Endothelial cell of umbilical vein (primary cell): Measurements from ENCODE around the gene TRIM2. TPM values are rescaled to one million over a fixed set of nuclear protein-coding genes. Genes with fewer than 3 reads are reported as not detected.

Experiments used
- BruUV-seq: library from RNA; stranded (reverse); fragments of 400-500 nt; replicated peaks from 2 replicates; lab custom pipeline; 2021; lab: Mats Ljungman, UMichigan
- CTCF ChIA-PET: fragments of 300-600, 350-600 bp; sonication (Branson Sonifier 250); formaldehyde crosslinking; loops from one replicate; lab custom pipeline; 2021; ENCODE audit warnings: antibody characterized with exemption, inconsistent platforms; lab: Charles Lee
- POLR2A ChIA-PET: fragments of 300-600, 350-600 bp; sonication (Branson Sonifier 250); formaldehyde crosslinking; loops from one replicate; lab custom pipeline; 2021; ENCODE audit warnings: antibody characterized with exemption, inconsistent platforms; lab: Charles Lee
- DNase-seq: peaks from one replicate; pipeline ENCODE4 v3.0.0-alpha.2; 2011; ENCODE audit warnings: low read depth, low spot score
- FAIRE-seq: peaks from 2 replicates; lab custom pipeline; 2011; peaks lifted over from hg19 to GRCh38; lab: Jason Lieb, UNC
- H2AFZ ChIP-seq: 2 replicates; pipeline ENCODE4 v1.6.0; 2012; ENCODE audit warnings: low read depth, low read length, control low read depth, inconsistent platforms
- H3K27ac ChIP-seq: 2 replicates; pipeline ENCODE4 v1.5.1; 2011; ENCODE audit warnings: low read depth, mild to moderate bottlenecking, control low read depth, low read length, moderate library complexity; ENCODE audit not compliant: insufficient read depth
- H3K27me3 ChIP-seq, 2 experiments: 2 replicates each; pipeline versions ENCODE4 v1.6.0 to v1.6.1; 2011; ENCODE audit warnings: low read length in 2 of 2, mixed read lengths in 1 of 2; ENCODE audit not compliant: control insufficient read depth in 2 of 2, insufficient read depth in 2 of 2
- H3K36me3 ChIP-seq, 2 experiments: 2 replicates in 1 of 2; 3 replicates in 1 of 2; pipeline ENCODE4 v1.5.1; 2011; ENCODE audit warnings: low read length in 2 of 2, mild to moderate bottlenecking in 1 of 2, moderate library complexity in 1 of 2; ENCODE audit not compliant: control insufficient read depth in 2 of 2, insufficient read depth in 2 of 2; ENCODE audit errors: extremely low read depth in 1 of 2
- H3K4me1 ChIP-seq: 3 replicates; pipeline ENCODE4 v1.5.1; 2011; ENCODE audit warnings: mild to moderate bottlenecking, low read length; ENCODE audit not compliant: control insufficient read depth, insufficient read depth; ENCODE audit errors: extremely low read depth
- H3K4me2 ChIP-seq: 2 replicates; pipeline ENCODE4 v1.6.1; 2011; ENCODE audit warnings: low read length, control low read depth, mixed read lengths; ENCODE audit not compliant: insufficient read depth
- H3K4me3 ChIP-seq, 3 experiments: fragments of 200-600 bp in 1 of 3; sonication (generic), shearing (Covaris generic) in 1 of 3; replicated peaks in 1 of 3; 2 replicates each; pipeline ENCODE4 v1.5.1; 2011 to 2016; ENCODE audit warnings: control low read depth in 3 of 3, low read length in 3 of 3, mild to moderate bottlenecking in 2 of 3, inconsistent platforms in 1 of 3, low read depth in 1 of 3, moderate library complexity in 1 of 3; ENCODE audit not compliant: insufficient read depth in 1 of 3
- H3K79me2 ChIP-seq: 2 replicates; pipeline ENCODE4 v1.6.0; 2012; ENCODE audit warnings: low read length, inconsistent platforms; ENCODE audit not compliant: control insufficient read depth, insufficient read depth
- H3K9ac ChIP-seq: replicated peaks from 2 replicates; pipeline ENCODE3; 2011; ENCODE audit warnings: low read length, control low read depth; ENCODE audit not compliant: insufficient read depth; ENCODE audit errors: extremely low read depth
- H3K9me1 ChIP-seq: replicated peaks from 3 replicates; pipeline ENCODE4 v1.6.0; 2011; ENCODE audit warnings: mild to moderate bottlenecking, low read length; ENCODE audit not compliant: control insufficient read depth, insufficient read depth; ENCODE audit errors: extremely low read depth
- H3K9me3 ChIP-seq: replicated peaks from 2 replicates; pipeline ENCODE4 v1.5.1; 2012; ENCODE audit warnings: low read length, inconsistent platforms; ENCODE audit not compliant: control insufficient read depth, insufficient read depth
- H4K20me1 ChIP-seq: replicated peaks from 2 replicates; pipeline ENCODE3; 2011; ENCODE audit warnings: mild to moderate bottlenecking, low read length; ENCODE audit not compliant: control insufficient read depth, insufficient read depth; ENCODE audit errors: extremely low read depth
- CTCF ChIP-seq, 2 donors: IDR thresholded peaks; 1 replicate in 1 of 2; 2 replicates in 1 of 2; pipeline ENCODE4 v1.5.1; 2011; ENCODE audit warnings: low read length in 2 of 2, mild to moderate bottlenecking in 2 of 2, moderate library complexity in 2 of 2, control low read depth in 1 of 2, inconsistent platforms in 1 of 2, low read depth in 1 of 2; ENCODE audit not compliant: insufficient read depth in 1 of 2; ENCODE audit errors: extremely low read depth in 1 of 2
- EZH2 ChIP-seq: IDR thresholded peaks from 2 replicates; pipeline ENCODE4 v1.6.1; 2012; ENCODE audit warnings: borderline replicate concordance, low read depth, mild to moderate bottlenecking, moderate library complexity, low read length, inconsistent platforms; ENCODE audit not compliant: severe bottlenecking
- FOS ChIP-seq: IDR thresholded peaks from 2 replicates; pipeline ENCODE4 v1.6.1; 2011; ENCODE audit warnings: mild to moderate bottlenecking, low read length, moderate library complexity, borderline replicate concordance; ENCODE audit not compliant: insufficient read depth
- GATA2 ChIP-seq: IDR thresholded peaks from 2 replicates; pipeline ENCODE4 v1.7.0; 2011; ENCODE audit warnings: low read depth, mild to moderate bottlenecking, moderate library complexity, mixed read lengths, low read length; ENCODE audit not compliant: insufficient read length, insufficient read depth
- JUN ChIP-seq: IDR thresholded peaks from 2 replicates; pipeline ENCODE4 v1.6.1; 2011; ENCODE audit warnings: borderline replicate concordance, low read depth; ENCODE audit not compliant: insufficient read length, insufficient read depth
- MAX ChIP-seq: IDR thresholded peaks from 2 replicates; pipeline ENCODE4 v1.6.1; 2011; ENCODE audit not compliant: insufficient read depth, insufficient read length
- MYC ChIP-seq: IDR thresholded peaks from one replicate; pipeline ENCODE4 v1.6.1; 2011; ENCODE audit warnings: mild to moderate bottlenecking, low read depth, low read length
- POLR2A ChIP-seq: IDR thresholded peaks from 2 replicates; pipeline ENCODE4 v1.6.1; 2012; ENCODE audit warnings: low read depth, mild to moderate bottlenecking, control low read depth, low read length
- POLR2AphosphoS5 ChIP-seq: IDR thresholded peaks from 2 replicates; pipeline ENCODE4 v1.6.1; 2012; ENCODE audit warnings: low read depth, mild to moderate bottlenecking, control low read depth, low read length, moderate library complexity; ENCODE audit not compliant: insufficient read depth
- dilution Hi-C: fragments of 300-500 bp; cut with MboI; formaldehyde crosslinking; loops from one replicate; pipeline ENCODE4 v1.15.0; 2019; ENCODE audit warnings: low sequenced_read_pairs; ENCODE audit not compliant: extremely low pct_ligation_motif_present
- intact Hi-C: fragments of 100-400 bp; cut with micrococcal nuclease; formaldehyde crosslinking; loops from one replicate; pipeline ENCODE4 v1.10.0; 2022
- polyA plus RNA-seq, 4 experiments: library from polyadenylated mRNA; depleted of rRNA in 3 of 4; stranded (reverse) in 3 of 4; unstranded in 1 of 4; fragments of >200 nt; gene quantifications; 2 replicates each; pipeline versions ENCODE4 v1.2.1 to v1.2.3, GENCODE V29; 2011 to 2012; ENCODE audit warnings: missing spikeins in 1 of 4
- total RNA-seq: library from RNA; stranded (reverse); gene quantifications from 2 replicates; pipeline ENCODE4 v1.2.3, GENCODE V29; 2021

TRIM2 gene
- total and polyA plus RNA-seq, 2 donors (not counting 3 experiments of a cell fraction or from before 2014, with no cell fraction given): 6.8 to 19.7 TPM

- FAIRE-seq (no peak), DNase-seq (no peak)
- H3K27me3 ChIP-seq: no peaks in the 10 kb centered on the region
- H3K27ac ChIP-seq: no peak overlapping the region
- no peak for TF ChIP-seq EZH2
- TF ChIP-seq JUN: no peak
- TF ChIP-seq MAX: no peak
- TF ChIP-seq MYC: no peak
- TF ChIP-seq POLR2AphosphoS5: no peak
- TF ChIP-seq GATA2: no peak
- no peak for TF ChIP-seq POLR2A
- TF ChIP-seq FOS: no peak
- TF ChIP-seq CTCF (IDR thresholded peaks at IDR 0.05; ENCODE audit: extremely low read depth in 1 of 2, insufficient read depth in 1 of 2, low read depth in 1 of 2, low read length in 2 of 2): no peak
- H4K20me1 ChIP-seq: no peaks in the 10 kb centered on the region
- H2AFZ ChIP-seq: no peak overlapping the region
- ChIA-PET CTCF (no interaction called here), POLR2A (no interaction called here)
- H3K9me1 ChIP-seq: no peaks in the 10 kb centered on the region
- H3K79me2 ChIP-seq: no peaks in the 10 kb centered on the region
- dilution Hi-C loops: no loop called here
- H3K4me3 ChIP-seq: no peak overlapping the region
- no peaks in the 10 kb centered on the region for H3K9me3 ChIP-seq
- H3K4me1 ChIP-seq: peaks cover 4% of the 10 kb centered on the region
- H3K9ac ChIP-seq: no peak overlapping the region
- intact Hi-C loops: no loop called here
- H3K36me3 ChIP-seq: no peaks in the 10 kb centered on the region
- no peak overlapping the region for H3K4me2 ChIP-seq
- no TSS peak for BruUV-seq
Observed at GRCh38 chr4:153384160-153384559, 179.9 kb downstream of the TRIM2 start.
